GM12878 (cell line): ENCODE results near the gene PTBP3. TPM values are rescaled to one million over a fixed set of nuclear protein-coding genes. Genes with fewer than 3 reads are reported as not detected.

Experiments used
- ATAC-seq: fragments of 200-7000 bp; cut with Tn5 transposase; 3 replicates; pipeline ENCODE4 v1.9.1; 2020; ENCODE audit warnings: mild to moderate bottlenecking, moderate library complexity
- BruUV-seq: library from RNA; stranded (reverse); fragments of 400-500 nt; replicated peaks from 2 replicates; lab custom pipeline; 2021; lab: Mats Ljungman, UMichigan
- CTCF ChIA-PET: fragments of 300-600 bp; sonication (Branson Sonifier 250); formaldehyde crosslinking; extraction: SDS; loops from one replicate; lab custom pipeline; 2021; ENCODE audit warnings: inconsistent platforms; lab: Yijun Ruan, JAX
- POLR2A ChIA-PET: fragments of 350-600 bp; formaldehyde crosslinking; extraction: SDS; loops from one replicate; lab custom pipeline; 2021; ENCODE audit warnings: inconsistent platforms; lab: Charles Lee
- RAD21 ChIA-PET: fragments of 300-600 bp; sonication (Branson Sonifier 250); formaldehyde crosslinking; loops from one replicate; lab custom pipeline; 2023; ENCODE audit warnings: antibody characterized with exemption; ENCODE audit not compliant: unreplicated experiment; lab: Charles Lee
- SMC1A ChIA-PET: fragments of 300-600 bp; sonication (Branson Sonifier 250); formaldehyde crosslinking; loops from one replicate; lab custom pipeline; 2023; ENCODE audit not compliant: unreplicated experiment, uncharacterized antibody; lab: Charles Lee
- DNase-seq: peaks from one replicate; pipeline ENCODE4 v3.0.0-alpha.2; 2011; ENCODE audit warnings: low read depth, low spot score
- FAIRE-seq: peaks from 3 replicates; lab custom pipeline; 2011; peaks lifted over from hg19 to GRCh38; lab: Jason Lieb, UNC
- H2AFZ ChIP-seq: 2 replicates; pipeline ENCODE4 v1.6.0; 2011; ENCODE audit warnings: low read depth, low read length, control low read depth; ENCODE audit not compliant: control insufficient read depth
- H3K27ac ChIP-seq: 2 replicates; pipeline ENCODE4 v1.5.1; 2011; ENCODE audit warnings: control low read depth; ENCODE audit not compliant: control insufficient read depth, insufficient read depth
- H3K27me3 ChIP-seq, 2 experiments: replicated peaks in 1 of 2; 2 replicates each; pipeline versions ENCODE4 v1.6.0 to v1.6.1; 2011; ENCODE audit warnings: low read length in 1 of 2; ENCODE audit not compliant: control insufficient read depth in 2 of 2, insufficient read depth in 2 of 2
- H3K36me3 ChIP-seq, 2 experiments: 2 replicates each; pipeline ENCODE4 v1.5.1; 2011; ENCODE audit warnings: low read length in 1 of 2; ENCODE audit not compliant: control insufficient read depth in 2 of 2, insufficient read depth in 2 of 2
- H3K4me1 ChIP-seq: 2 replicates; pipeline ENCODE4 v1.6.1; 2011; ENCODE audit warnings: mild to moderate bottlenecking, low read length, moderate library complexity, mixed read lengths; ENCODE audit not compliant: control insufficient read depth, insufficient read depth
- H3K4me2 ChIP-seq: 2 replicates; pipeline ENCODE4 v1.6.0; 2011; ENCODE audit warnings: control low read depth; ENCODE audit not compliant: control insufficient read depth, insufficient read depth
- H3K4me3 ChIP-seq: fragments of 200-600 bp; sonication (generic); 2 replicates; pipeline ENCODE4 v1.5.1; 2016
- H3K79me2 ChIP-seq: 2 replicates; pipeline ENCODE4 v1.6.0; 2011; ENCODE audit warnings: low read length; ENCODE audit not compliant: control insufficient read depth, insufficient read depth
- H3K9ac ChIP-seq: 2 replicates; pipeline ENCODE4 v1.8.0; 2011; ENCODE audit warnings: low read length, control low read depth, mixed read lengths; ENCODE audit not compliant: control insufficient read depth, insufficient read depth
- H3K9me3 ChIP-seq: replicated peaks from 3 replicates; pipeline ENCODE4 v1.5.1; 2011; ENCODE audit warnings: mild to moderate bottlenecking, low read length; ENCODE audit not compliant: control insufficient read depth, insufficient read depth
- H4K20me1 ChIP-seq: 2 replicates; pipeline ENCODE4 v1.6.0; 2011; ENCODE audit not compliant: control insufficient read depth, insufficient read depth
- BCL11A ChIP-seq: IDR thresholded peaks from 2 replicates; pipeline ENCODE4 v1.6.1; 2011; ENCODE audit warnings: low read depth, low read length
- CHD4 ChIP-seq: fragments of 200-600 bp; sonication (generic); IDR thresholded peaks from 2 replicates; pipeline ENCODE4 v1.6.1; 2016; ENCODE audit warnings: mild to moderate bottlenecking
- CREM ChIP-seq: IDR thresholded peaks from 2 replicates; pipeline ENCODE4 v1.6.1; 2014; ENCODE audit warnings: antibody characterized with exemption, low read depth
- HCFC1 ChIP-seq: fragments of 150-350 bp; IDR thresholded peaks from 2 replicates; pipeline ENCODE4 v1.6.1; 2014; ENCODE audit warnings: low read length
- HDGF ChIP-seq: fragments of 450-650 bp; IDR thresholded peaks from 2 replicates; pipeline ENCODE4 v1.6.1; 2016; ENCODE audit warnings: antibody characterized with exemption
- MTA3 ChIP-seq: IDR thresholded peaks from 2 replicates; pipeline ENCODE4 v1.6.1; 2012; ENCODE audit warnings: low read length, inconsistent platforms, borderline replicate concordance
- RCOR1 ChIP-seq: conservative IDR thresholded peaks from 2 replicates; pipeline ENCODE4 v1.6.1; 2012; ENCODE audit warnings: low read depth, low read length, improper control_type of control experiment
- STAT1 ChIP-seq: fragments of 450-650 bp; conservative IDR thresholded peaks from 2 replicates; pipeline ENCODE4 v1.6.1; 2014; ENCODE audit warnings: antibody characterized with exemption, mild to moderate bottlenecking
- ZNF24 ChIP-seq: fragments of 450-650 bp; IDR thresholded peaks from 2 replicates; pipeline ENCODE4 v1.6.1; 2017; ENCODE audit warnings: antibody characterized with exemption, mild to moderate bottlenecking
- ZNF622 ChIP-seq: fragments of 450-650 bp; IDR thresholded peaks from 2 replicates; pipeline ENCODE4 v1.6.1; 2017; ENCODE audit warnings: mild to moderate bottlenecking, inconsistent platforms
- WGBS: methylation state at CpG from one replicate; pipeline ENCODE4 v1.1.6; 2016; ENCODE audit warnings: low lambda C conversion rate; ENCODE audit not compliant: insufficient replicate concordance, insufficient coverage; ENCODE audit errors: missing lambda C conversion rate; 5-methylcytosine and 5-hydroxymethylcytosine counted together
- in situ Hi-C: fragments of 300-500 bp; cut with MboI; formaldehyde crosslinking; loops from 9 replicates; pipeline ENCODE4 v1.14.3; 2018; ENCODE audit warnings: mixed read lengths
- intact Hi-C: fragments of 100-400 bp; cut with micrococcal nuclease; formaldehyde crosslinking; loops from one replicate; pipeline ENCODE4 v1.14.2; 2022; ENCODE audit not compliant: unreplicated experiment
- polyA plus RNA-seq, 11 experiments: library from polyadenylated mRNA; depleted of rRNA in 4 of 11; unstranded in 6 of 11; stranded (reverse) in 5 of 11; fragments of >200 nt; fragmentation: Nextera tagmentation in 4 of 11; fragmentation: Illumina TruSeq in 1 of 11; extraction: Ambion mirVana in 4 of 11; extraction: Trizol in 1 of 11; gene quantifications; 1 replicate in 1 of 11; 2 replicates in 10 of 11; pipeline versions ENCODE4 v1.2.1 to v1.2.3, GENCODE V29; 2011 to 2016; ENCODE audit warnings: inconsistent platforms in 2 of 11, missing spikeins in 2 of 11, low read depth in 1 of 11
- total RNA-seq, 4 experiments: library from RNA; depleted of rRNA in 3 of 4; stranded (reverse); fragments of >200 nt in 3 of 4; fragmentation: Illumina TruSeq in 1 of 4; extraction: Trizol in 1 of 4; gene quantifications; 2 replicates each; pipeline versions ENCODE4 v1.2.1 to v1.2.3, GENCODE V29; 2013 to 2021
- TF ChIP-seq, protein P1 (sequence below): fragments of 450-650 bp; IDR thresholded peaks from 2 replicates; pipeline ENCODE4 v1.6.1; 2017; ENCODE audit warnings: mild to moderate bottlenecking
- TF ChIP-seq, protein P2 (sequence below): fragments of 450-650 bp; formaldehyde crosslinking; IDR thresholded peaks from 2 replicates; pipeline ENCODE4 v1.5.0; 2022; ENCODE audit warnings: mild to moderate bottlenecking, missing genetic modification characterization
- TF ChIP-seq, protein P3 (sequence below): IDR thresholded peaks from 2 replicates; pipeline ENCODE4 v1.6.1; 2012; ENCODE audit warnings: low read length, inconsistent platforms
- TF ChIP-seq, protein P4 (sequence below): IDR thresholded peaks from 2 replicates; pipeline ENCODE4 v1.6.1; 2012; ENCODE audit warnings: low read depth, low read length, improper control_type of control experiment

Gene PTBP3
- total and polyA plus RNA-seq, 10 of the 15 experiments (the other 5 are each of a cell fraction or from before 2014, with no cell fraction given), result 12.5 to 104 (median 52.7) TPM

DNA sequence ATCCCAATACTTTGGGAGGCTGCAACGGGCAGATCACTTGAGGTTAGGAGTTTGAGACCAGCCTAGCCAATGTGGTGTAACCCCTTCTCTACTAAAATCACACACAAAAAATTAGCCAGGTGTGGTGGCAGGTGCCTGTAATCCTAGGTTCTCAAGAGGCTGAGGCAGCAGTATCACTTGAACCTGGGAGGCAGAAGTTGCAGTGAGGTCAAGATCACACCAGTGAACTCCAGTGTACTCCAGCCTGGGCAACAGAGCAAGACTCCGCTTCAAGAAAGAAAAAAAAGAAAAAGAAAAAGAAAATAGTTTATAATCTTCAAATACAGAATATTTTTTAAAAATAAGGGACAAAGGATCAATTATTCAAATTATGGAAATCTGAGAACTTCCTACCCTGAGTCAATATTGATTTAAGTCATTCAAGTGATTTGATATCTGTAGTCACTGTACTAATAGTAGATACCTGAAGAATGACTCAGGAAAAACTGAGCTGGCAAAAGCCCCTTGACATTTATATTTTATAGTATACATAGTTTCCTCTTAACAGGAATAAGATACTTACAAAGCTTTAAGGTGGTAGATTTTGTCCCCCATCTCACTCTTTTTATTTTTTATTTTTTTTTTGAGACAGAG, 61.8 kb downstream of the PTBP3 start (continued):
- TF ChIP-seq, protein P1, sequence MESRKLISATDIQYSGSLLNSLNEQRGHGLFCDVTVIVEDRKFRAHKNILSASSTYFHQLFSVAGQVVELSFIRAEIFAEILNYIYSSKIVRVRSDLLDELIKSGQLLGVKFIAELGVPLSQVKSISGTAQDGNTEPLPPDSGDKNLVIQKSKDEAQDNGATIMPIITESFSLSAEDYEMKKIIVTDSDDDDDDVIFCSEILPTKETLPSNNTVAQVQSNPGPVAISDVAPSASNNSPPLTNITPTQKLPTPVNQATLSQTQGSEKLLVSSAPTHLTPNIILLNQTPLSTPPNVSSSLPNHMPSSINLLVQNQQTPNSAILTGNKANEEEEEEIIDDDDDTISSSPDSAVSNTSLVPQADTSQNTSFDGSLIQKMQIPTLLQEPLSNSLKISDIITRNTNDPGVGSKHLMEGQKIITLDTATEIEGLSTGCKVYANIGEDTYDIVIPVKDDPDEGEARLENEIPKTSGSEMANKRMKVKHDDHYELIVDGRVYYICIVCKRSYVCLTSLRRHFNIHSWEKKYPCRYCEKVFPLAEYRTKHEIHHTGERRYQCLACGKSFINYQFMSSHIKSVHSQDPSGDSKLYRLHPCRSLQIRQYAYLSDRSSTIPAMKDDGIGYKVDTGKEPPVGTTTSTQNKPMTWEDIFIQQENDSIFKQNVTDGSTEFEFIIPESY, result no peak
- TF ChIP-seq RCOR1 (no peak), HDGF (no peak)
- TF ChIP-seq, all 136 proteins: peak for 0

DNA sequence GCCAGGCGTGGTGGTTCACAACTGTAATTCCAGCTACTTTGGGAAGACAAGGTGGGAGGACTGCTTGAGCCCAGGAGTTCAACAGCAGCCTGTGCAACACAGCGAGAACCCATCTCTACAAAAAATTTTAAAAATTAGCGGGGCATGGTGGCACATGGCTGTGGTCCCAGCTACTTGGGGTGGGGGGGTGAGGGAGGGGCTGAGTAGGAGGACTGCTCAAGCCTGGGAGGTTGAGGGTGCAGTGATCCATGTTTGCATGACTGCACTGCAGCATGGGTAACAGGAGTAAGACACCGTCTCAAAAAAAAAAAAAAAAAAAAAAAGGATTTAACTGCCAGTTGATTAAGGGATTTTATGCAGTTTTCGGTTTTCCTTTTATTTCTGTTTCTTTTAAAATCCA, 65.0 kb downstream of the PTBP3 start:
- Histone ChIP-seq H2AFZ (no peak overlapping the region), H3K36me3 (peaks cover 0 to 6% of the 10 kb centered on the region in 2 experiments; a peak in 2 of 4 replicates), H3K9me3 (no peaks in the 10 kb centered on the region), H3K9ac (no peak overlapping the region), H4K20me1 (no peaks in the 10 kb centered on the region), H3K4me3 (no peak overlapping the region), H3K4me2 (no peak overlapping the region), H3K27ac (no peak overlapping the region), H3K27me3 (no peaks in the 10 kb centered on the region), H3K4me1 (peaks cover under 1% of the 10 kb centered on the region; the same call in 1 of the 2 replicates), H3K79me2 (peaks cover 7% of the 10 kb centered on the region)
- BruUV-seq, result no TSS peak
- intact Hi-C loops (no loop called here), in situ Hi-C loops (no loop called here)
- ChIA-PET RAD21 (no interaction called here), CTCF (no interaction called here), POLR2A (no interaction called here), SMC1A (interaction anchor here (0.7 kb wide), 1 partner anchor 11 kb away, joined by 3 read pairs; no protein-coding TSS in a partner anchor)
- 99% methylated on average over 4 of the region's 5 CpGs for WGBS
- FAIRE-seq, result no peak
- no peak for ATAC-seq
- DNase-seq, result no peak
- TF ChIP-seq, protein P2, sequence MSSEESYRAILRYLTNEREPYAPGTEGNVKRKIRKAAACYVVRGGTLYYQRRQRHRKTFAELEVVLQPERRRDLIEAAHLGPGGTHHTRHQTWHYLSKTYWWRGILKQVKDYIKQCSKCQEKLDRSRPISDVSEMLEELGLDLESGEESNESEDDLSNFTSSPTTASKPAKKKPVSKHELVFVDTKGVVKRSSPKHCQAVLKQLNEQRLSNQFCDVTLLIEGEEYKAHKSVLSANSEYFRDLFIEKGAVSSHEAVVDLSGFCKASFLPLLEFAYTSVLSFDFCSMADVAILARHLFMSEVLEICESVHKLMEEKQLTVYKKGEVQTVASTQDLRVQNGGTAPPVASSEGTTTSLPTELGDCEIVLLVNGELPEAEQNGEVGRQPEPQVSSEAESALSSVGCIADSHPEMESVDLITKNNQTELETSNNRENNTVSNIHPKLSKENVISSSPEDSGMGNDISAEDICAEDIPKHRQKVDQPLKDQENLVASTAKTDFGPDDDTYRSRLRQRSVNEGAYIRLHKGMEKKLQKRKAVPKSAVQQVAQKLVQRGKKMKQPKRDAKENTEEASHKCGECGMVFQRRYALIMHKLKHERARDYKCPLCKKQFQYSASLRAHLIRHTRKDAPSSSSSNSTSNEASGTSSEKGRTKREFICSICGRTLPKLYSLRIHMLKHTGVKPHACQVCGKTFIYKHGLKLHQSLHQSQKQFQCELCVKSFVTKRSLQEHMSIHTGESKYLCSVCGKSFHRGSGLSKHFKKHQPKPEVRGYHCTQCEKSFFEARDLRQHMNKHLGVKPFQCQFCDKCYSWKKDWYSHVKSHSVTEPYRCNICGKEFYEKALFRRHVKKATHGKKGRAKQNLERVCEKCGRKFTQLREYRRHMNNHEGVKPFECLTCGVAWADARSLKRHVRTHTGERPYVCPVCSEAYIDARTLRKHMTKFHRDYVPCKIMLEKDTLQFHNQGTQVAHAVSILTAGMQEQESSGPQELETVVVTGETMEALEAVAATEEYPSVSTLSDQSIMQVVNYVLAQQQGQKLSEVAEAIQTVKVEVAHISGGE (CRISPR knock-in tag), result no peak
- TF ChIP-seq STAT1 (no peak), CHD4 (no peak), ZNF24 (no peak), BCL11A (no peak), HCFC1 (no peak), ZNF622 (no peak), CREM (no peak), MTA3 (no peak)
- TF ChIP-seq, protein P3, sequence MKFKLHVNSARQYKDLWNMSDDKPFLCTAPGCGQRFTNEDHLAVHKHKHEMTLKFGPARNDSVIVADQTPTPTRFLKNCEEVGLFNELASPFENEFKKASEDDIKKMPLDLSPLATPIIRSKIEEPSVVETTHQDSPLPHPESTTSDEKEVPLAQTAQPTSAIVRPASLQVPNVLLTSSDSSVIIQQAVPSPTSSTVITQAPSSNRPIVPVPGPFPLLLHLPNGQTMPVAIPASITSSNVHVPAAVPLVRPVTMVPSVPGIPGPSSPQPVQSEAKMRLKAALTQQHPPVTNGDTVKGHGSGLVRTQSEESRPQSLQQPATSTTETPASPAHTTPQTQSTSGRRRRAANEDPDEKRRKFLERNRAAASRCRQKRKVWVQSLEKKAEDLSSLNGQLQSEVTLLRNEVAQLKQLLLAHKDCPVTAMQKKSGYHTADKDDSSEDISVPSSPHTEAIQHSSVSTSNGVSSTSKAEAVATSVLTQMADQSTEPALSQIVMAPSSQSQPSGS, result no peak
- TF ChIP-seq, protein P4, sequence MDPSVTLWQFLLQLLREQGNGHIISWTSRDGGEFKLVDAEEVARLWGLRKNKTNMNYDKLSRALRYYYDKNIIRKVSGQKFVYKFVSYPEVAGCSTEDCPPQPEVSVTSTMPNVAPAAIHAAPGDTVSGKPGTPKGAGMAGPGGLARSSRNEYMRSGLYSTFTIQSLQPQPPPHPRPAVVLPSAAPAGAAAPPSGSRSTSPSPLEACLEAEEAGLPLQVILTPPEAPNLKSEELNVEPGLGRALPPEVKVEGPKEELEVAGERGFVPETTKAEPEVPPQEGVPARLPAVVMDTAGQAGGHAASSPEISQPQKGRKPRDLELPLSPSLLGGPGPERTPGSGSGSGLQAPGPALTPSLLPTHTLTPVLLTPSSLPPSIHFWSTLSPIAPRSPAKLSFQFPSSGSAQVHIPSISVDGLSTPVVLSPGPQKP, result no peak
